Adrenal gland (tissue), 5 donors: ENCODE measurements around the gene ACLY.

Source experiments
- POLR2A ChIP-seq, 2 donors: fragments of 450-650 bp; IDR thresholded peaks; one replicate each; pipeline ENCODE4 v1.6.1; 2017; ENCODE audit warnings: antibody characterized with exemption in 2 of 2, mild to moderate bottlenecking in 2 of 2, moderate library complexity in 1 of 2
- TF ChIP-seq, protein P1 (sequence below), 6 experiments: fragments of 450-650 bp in 4 of 6; fragments of 200-600 bp in 2 of 6; sonication (generic) in 1 of 6; IDR thresholded peaks; 1 replicate in 5 of 6; 2 replicates in 1 of 6; pipeline versions ENCODE4 v1.5.1 to v1.8.0; 2016 to 2021; ENCODE audit warnings: antibody characterized with exemption in 6 of 6, mild to moderate bottlenecking in 2 of 6, moderate library complexity in 1 of 6
- donor health status: DM: no; HTN: no; CAD: no.

DNA sequence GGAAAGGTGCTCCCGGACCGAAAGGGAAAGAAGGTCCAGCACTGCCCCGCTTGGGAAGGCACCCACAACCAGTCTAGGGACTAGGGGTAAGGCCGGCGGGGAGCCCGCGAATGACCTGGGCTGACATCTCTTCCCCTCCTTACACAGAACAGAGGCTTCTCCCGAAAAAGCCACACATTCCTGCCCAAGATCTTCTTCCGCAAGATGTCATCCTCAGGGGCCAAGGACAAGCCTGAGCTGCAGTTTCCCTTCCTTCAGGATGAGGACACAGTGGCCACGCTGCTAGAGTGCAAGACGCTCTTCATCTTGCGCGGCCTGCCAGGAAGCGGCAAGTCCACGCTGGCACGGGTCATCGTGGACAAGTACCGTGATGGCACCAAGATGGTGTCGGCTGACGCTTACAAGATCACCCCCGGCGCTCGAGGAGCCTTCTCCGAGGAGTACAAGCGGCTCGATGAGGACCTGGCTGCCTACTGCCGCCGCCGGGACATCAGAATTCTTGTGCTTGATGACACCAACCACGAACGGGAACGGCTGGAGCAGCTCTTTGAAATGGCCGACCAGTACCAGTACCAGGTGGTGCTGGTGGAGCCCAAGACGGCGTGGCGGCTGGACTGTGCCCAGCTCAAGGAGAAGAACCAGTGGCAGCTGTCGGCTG, 49.3 kb upstream of the ACLY start:
- TF ChIP-seq, protein P1, sequence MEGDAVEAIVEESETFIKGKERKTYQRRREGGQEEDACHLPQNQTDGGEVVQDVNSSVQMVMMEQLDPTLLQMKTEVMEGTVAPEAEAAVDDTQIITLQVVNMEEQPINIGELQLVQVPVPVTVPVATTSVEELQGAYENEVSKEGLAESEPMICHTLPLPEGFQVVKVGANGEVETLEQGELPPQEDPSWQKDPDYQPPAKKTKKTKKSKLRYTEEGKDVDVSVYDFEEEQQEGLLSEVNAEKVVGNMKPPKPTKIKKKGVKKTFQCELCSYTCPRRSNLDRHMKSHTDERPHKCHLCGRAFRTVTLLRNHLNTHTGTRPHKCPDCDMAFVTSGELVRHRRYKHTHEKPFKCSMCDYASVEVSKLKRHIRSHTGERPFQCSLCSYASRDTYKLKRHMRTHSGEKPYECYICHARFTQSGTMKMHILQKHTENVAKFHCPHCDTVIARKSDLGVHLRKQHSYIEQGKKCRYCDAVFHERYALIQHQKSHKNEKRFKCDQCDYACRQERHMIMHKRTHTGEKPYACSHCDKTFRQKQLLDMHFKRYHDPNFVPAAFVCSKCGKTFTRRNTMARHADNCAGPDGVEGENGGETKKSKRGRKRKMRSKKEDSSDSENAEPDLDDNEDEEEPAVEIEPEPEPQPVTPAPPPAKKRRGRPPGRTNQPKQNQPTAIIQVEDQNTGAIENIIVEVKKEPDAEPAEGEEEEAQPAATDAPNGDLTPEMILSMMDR (IDR thresholded peaks at IDR 0.05), result no peak
- TF ChIP-seq POLR2A (IDR thresholded peaks at IDR 0.05), result no peak
